DND-41 (cell line): ENCODE data around the gene PALM.

Source experiments
- EZH2 ChIP-seq: IDR thresholded peaks from 3 replicates; pipeline ENCODE4 v1.6.1; 2012; ENCODE audit warnings: borderline replicate concordance, low read depth, mild to moderate bottlenecking, moderate library complexity, low read length, inconsistent platforms; ENCODE audit not compliant: severe bottlenecking
- TF ChIP-seq, protein P1 (sequence below): IDR thresholded peaks from 2 replicates; pipeline ENCODE4 v1.5.1; 2012; ENCODE audit warnings: borderline replicate concordance, low read length, moderate library complexity, mild to moderate bottlenecking; ENCODE audit not compliant: poor library complexity, severe bottlenecking; ENCODE audit errors: extremely low read depth

DNA sequence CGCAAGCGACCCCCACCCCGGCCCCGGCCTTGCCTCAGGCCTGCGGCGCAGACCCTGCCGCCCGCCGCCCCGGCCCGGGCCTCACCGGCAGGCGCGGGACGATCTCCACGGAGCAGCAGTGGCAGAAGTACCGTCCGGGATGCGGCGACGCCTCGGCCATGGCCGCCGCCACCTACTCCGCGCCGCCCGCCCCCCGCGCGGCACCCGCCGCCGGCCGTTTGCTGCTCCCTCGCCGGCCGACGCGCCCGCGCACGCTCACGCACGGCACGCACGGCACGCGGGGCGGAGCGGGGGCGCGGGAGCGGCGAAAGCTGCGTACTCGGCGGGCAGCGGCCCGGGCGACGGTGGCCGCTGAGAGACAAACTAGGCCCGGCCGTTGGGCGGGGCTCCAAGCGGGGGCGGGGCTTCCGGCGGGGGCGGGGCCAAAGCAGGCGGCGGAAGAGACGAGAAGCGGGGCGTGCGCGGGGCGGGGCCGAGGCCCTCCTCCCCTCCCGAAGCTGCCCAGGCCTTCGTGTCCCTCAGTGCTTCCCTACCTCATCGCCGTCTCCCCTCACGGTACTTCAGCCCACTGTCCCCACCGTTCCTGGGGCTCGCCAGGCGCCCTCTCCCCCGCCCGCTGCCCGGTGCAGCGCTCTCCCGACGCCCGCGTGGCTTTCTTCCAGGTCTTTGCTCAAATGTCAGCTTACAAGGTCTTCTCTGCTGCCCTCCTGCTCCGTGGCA, 45.6 kb upstream of the PALM start, which contains the start of gene RNF126:
- TF ChIP-seq, protein P1, sequence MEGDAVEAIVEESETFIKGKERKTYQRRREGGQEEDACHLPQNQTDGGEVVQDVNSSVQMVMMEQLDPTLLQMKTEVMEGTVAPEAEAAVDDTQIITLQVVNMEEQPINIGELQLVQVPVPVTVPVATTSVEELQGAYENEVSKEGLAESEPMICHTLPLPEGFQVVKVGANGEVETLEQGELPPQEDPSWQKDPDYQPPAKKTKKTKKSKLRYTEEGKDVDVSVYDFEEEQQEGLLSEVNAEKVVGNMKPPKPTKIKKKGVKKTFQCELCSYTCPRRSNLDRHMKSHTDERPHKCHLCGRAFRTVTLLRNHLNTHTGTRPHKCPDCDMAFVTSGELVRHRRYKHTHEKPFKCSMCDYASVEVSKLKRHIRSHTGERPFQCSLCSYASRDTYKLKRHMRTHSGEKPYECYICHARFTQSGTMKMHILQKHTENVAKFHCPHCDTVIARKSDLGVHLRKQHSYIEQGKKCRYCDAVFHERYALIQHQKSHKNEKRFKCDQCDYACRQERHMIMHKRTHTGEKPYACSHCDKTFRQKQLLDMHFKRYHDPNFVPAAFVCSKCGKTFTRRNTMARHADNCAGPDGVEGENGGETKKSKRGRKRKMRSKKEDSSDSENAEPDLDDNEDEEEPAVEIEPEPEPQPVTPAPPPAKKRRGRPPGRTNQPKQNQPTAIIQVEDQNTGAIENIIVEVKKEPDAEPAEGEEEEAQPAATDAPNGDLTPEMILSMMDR: peak; percentile 1
- TF ChIP-seq EZH2: no peak
